ENCODE results near the gene ADAM15.

The ADAM15 gene

GRCh38 chr1:155022927-155023236 lies 28.2 kb upstream of the ADAM15 start:
- H3K36me3 ChIP-seq (ENCODE audit: control insufficient read depth, insufficient read depth, low read length), result no peaks in the 10 kb centered on the region
- H3K4me3 ChIP-seq (ENCODE audit: low read depth, low read length), result no peak overlapping the region
- no peaks in the 10 kb centered on the region for H3K27me3 ChIP-seq (ENCODE audit: control insufficient read depth, insufficient read depth, low read length)
- H3K9ac ChIP-seq (ENCODE audit: low read depth, low read length), result no peak overlapping the region
- peaks cover 2% of the 10 kb centered on the region for H3K4me1 ChIP-seq (ENCODE audit: control insufficient read depth, insufficient read depth, low read length)
- no peaks in the 10 kb centered on the region for H3K9me3 ChIP-seq (ENCODE audit: control insufficient read depth, insufficient read depth, low read length)
- H3K27ac ChIP-seq (ENCODE audit: low read depth, low read length), result no peak overlapping the region

- H3K36me3 ChIP-seq (ENCODE audit: control insufficient read depth, insufficient read depth, low read length), result no peaks in the 10 kb centered on the region
- H3K27me3 ChIP-seq (ENCODE audit: control insufficient read depth, insufficient read depth, low read length), result no peaks in the 10 kb centered on the region
- H3K4me3 ChIP-seq (ENCODE audit: low read depth, low read length), result no peak overlapping the region
- H3K27ac ChIP-seq (ENCODE audit: low read depth, low read length), result no peak overlapping the region
- H3K9ac ChIP-seq (ENCODE audit: low read depth, low read length), result no peak overlapping the region
- H3K4me1 ChIP-seq (ENCODE audit: control insufficient read depth, insufficient read depth, low read length), result no peaks in the 10 kb centered on the region
- no peaks in the 10 kb centered on the region for H3K9me3 ChIP-seq (ENCODE audit: control insufficient read depth, insufficient read depth, low read length)
These were observed 27.5 kb upstream of the ADAM15 start for GRCh38 chr1:155023627-155024026.

GRCh38 chr1:155024315-155024714 lies 26.8 kb upstream of the ADAM15 start:
- H3K36me3 ChIP-seq (ENCODE audit: control insufficient read depth, insufficient read depth, low read length), result no peaks in the 10 kb centered on the region
- H3K27me3 ChIP-seq (ENCODE audit: control insufficient read depth, insufficient read depth, low read length), result no peaks in the 10 kb centered on the region
- no peak overlapping the region for H3K9ac ChIP-seq (ENCODE audit: low read depth, low read length)
- no peak overlapping the region for H3K27ac ChIP-seq (ENCODE audit: low read depth, low read length)
- no peak overlapping the region for H3K4me3 ChIP-seq (ENCODE audit: low read depth, low read length)
- no peaks in the 10 kb centered on the region for H3K4me1 ChIP-seq (ENCODE audit: control insufficient read depth, insufficient read depth, low read length)
- H3K9me3 ChIP-seq (ENCODE audit: control insufficient read depth, insufficient read depth, low read length), result no peaks in the 10 kb centered on the region

GRCh38 chr1:155026154-155026553 lies 25.0 kb upstream of the ADAM15 start:
- Histone ChIP-seq H3K27me3 (ENCODE audit: control insufficient read depth, insufficient read depth, low read length) (no peaks in the 10 kb centered on the region), H3K4me1 (ENCODE audit: control insufficient read depth, insufficient read depth, low read length) (no peaks in the 10 kb centered on the region), H3K36me3 (ENCODE audit: control insufficient read depth, insufficient read depth, low read length) (no peaks in the 10 kb centered on the region), H3K4me3 (ENCODE audit: low read depth, low read length) (no peak overlapping the region), H3K27ac (ENCODE audit: low read depth, low read length) (no peak overlapping the region), H3K9ac (ENCODE audit: low read depth, low read length) (no peak overlapping the region), H3K9me3 (ENCODE audit: control insufficient read depth, insufficient read depth, low read length) (no peaks in the 10 kb centered on the region)

GRCh38 chr1:155026588-155026987 lies 24.5 kb upstream of the ADAM15 start:
- Histone ChIP-seq H3K4me3 (ENCODE audit: low read depth, low read length) (no peak overlapping the region), H3K4me1 (ENCODE audit: control insufficient read depth, insufficient read depth, low read length) (no peaks in the 10 kb centered on the region), H3K9me3 (ENCODE audit: control insufficient read depth, insufficient read depth, low read length) (no peaks in the 10 kb centered on the region), H3K27ac (ENCODE audit: low read depth, low read length) (no peak overlapping the region), H3K9ac (ENCODE audit: low read depth, low read length) (no peak overlapping the region), H3K36me3 (ENCODE audit: control insufficient read depth, insufficient read depth, low read length) (no peaks in the 10 kb centered on the region), H3K27me3 (ENCODE audit: control insufficient read depth, insufficient read depth, low read length) (no peaks in the 10 kb centered on the region)

- Histone ChIP-seq H3K27ac (ENCODE audit: low read depth, low read length) (no peak overlapping the region), H3K36me3 (ENCODE audit: control insufficient read depth, insufficient read depth, low read length) (no peaks in the 10 kb centered on the region), H3K27me3 (ENCODE audit: control insufficient read depth, insufficient read depth, low read length) (no peaks in the 10 kb centered on the region), H3K4me3 (ENCODE audit: low read depth, low read length) (no peak overlapping the region), H3K9ac (ENCODE audit: low read depth, low read length) (no peak overlapping the region), H3K4me1 (ENCODE audit: control insufficient read depth, insufficient read depth, low read length) (no peaks in the 10 kb centered on the region), H3K9me3 (ENCODE audit: control insufficient read depth, insufficient read depth, low read length) (no peaks in the 10 kb centered on the region)
These were observed 21.4 kb upstream of the ADAM15 start for GRCh38 chr1:155029513-155030242.

- Histone ChIP-seq H3K4me3 (ENCODE audit: low read depth, low read length) (no peak overlapping the region), H3K9me3 (ENCODE audit: control insufficient read depth, insufficient read depth, low read length) (no peaks in the 10 kb centered on the region), H3K36me3 (ENCODE audit: control insufficient read depth, insufficient read depth, low read length) (no peaks in the 10 kb centered on the region), H3K9ac (ENCODE audit: low read depth, low read length) (no peak overlapping the region), H3K4me1 (ENCODE audit: control insufficient read depth, insufficient read depth, low read length) (no peaks in the 10 kb centered on the region), H3K27ac (ENCODE audit: low read depth, low read length) (no peak overlapping the region), H3K27me3 (ENCODE audit: control insufficient read depth, insufficient read depth, low read length) (no peaks in the 10 kb centered on the region)
These were observed 20.8 kb upstream of the ADAM15 start for GRCh38 chr1:155030243-155030795.

- Histone ChIP-seq H3K4me3 (ENCODE audit: low read depth, low read length) (no peak overlapping the region), H3K36me3 (ENCODE audit: control insufficient read depth, insufficient read depth, low read length) (no peaks in the 10 kb centered on the region), H3K9ac (ENCODE audit: low read depth, low read length) (no peak overlapping the region), H3K4me1 (ENCODE audit: control insufficient read depth, insufficient read depth, low read length) (no peaks in the 10 kb centered on the region), H3K27me3 (ENCODE audit: control insufficient read depth, insufficient read depth, low read length) (no peaks in the 10 kb centered on the region), H3K9me3 (ENCODE audit: control insufficient read depth, insufficient read depth, low read length) (no peaks in the 10 kb centered on the region), H3K27ac (ENCODE audit: low read depth, low read length) (no peak overlapping the region)
These were observed 20.2 kb upstream of the ADAM15 start for GRCh38 chr1:155030899-155031298.

GRCh38 chr1:155032886-155033285 lies 18.2 kb upstream of the ADAM15 start:
- H3K36me3 ChIP-seq (ENCODE audit: control insufficient read depth, insufficient read depth, low read length), result no peaks in the 10 kb centered on the region
- H3K9me3 ChIP-seq (ENCODE audit: control insufficient read depth, insufficient read depth, low read length), result no peaks in the 10 kb centered on the region
- no peak overlapping the region for H3K9ac ChIP-seq (ENCODE audit: low read depth, low read length)
- no peaks in the 10 kb centered on the region for H3K4me1 ChIP-seq (ENCODE audit: control insufficient read depth, insufficient read depth, low read length)
- H3K27me3 ChIP-seq (ENCODE audit: control insufficient read depth, insufficient read depth, low read length), result no peaks in the 10 kb centered on the region
- H3K4me3 ChIP-seq (ENCODE audit: low read depth, low read length), result no peak overlapping the region
- H3K27ac ChIP-seq (ENCODE audit: low read depth, low read length), result no peak overlapping the region

GRCh38 chr1:155033524-155033923 lies 17.6 kb upstream of the ADAM15 start, which contains the start of the genes DCST1 and DCST2:
TSS of gene DCST1 (plus strand) at chr1:155033824. CDS start at chr1:155034037, 213 bp downstream.
TSS of gene DCST2 (minus strand) at chr1:155033781. CDS start at chr1:155033701, 80 bp downstream.
- no peaks in the 10 kb centered on the region for H3K36me3 ChIP-seq (ENCODE audit: control insufficient read depth, insufficient read depth, low read length)
- no peaks in the 10 kb centered on the region for H3K9me3 ChIP-seq (ENCODE audit: control insufficient read depth, insufficient read depth, low read length)
- H3K9ac ChIP-seq (ENCODE audit: low read depth, low read length), result no peak within 1 kb of the TSS
- no peaks in the 10 kb centered on the region for H3K4me1 ChIP-seq (ENCODE audit: control insufficient read depth, insufficient read depth, low read length)
- peaks cover 3% of the 10 kb centered on the region; the same call in 1 of the 2 replicates for H3K27me3 ChIP-seq (ENCODE audit: control insufficient read depth, insufficient read depth, low read length)
- no peak within 1 kb of the TSS for H3K4me3 ChIP-seq (ENCODE audit: low read depth, low read length)
- no peak within 1 kb of the TSS for H3K27ac ChIP-seq (ENCODE audit: low read depth, low read length)

GRCh38 chr1:155034318-155035208 lies 16.6 kb upstream of the ADAM15 start:
- Histone ChIP-seq H3K9ac (ENCODE audit: low read depth, low read length) (no peak overlapping the region), H3K9me3 (ENCODE audit: control insufficient read depth, insufficient read depth, low read length) (no peaks in the 10 kb centered on the region), H3K27me3 (ENCODE audit: control insufficient read depth, insufficient read depth, low read length) (peaks cover 7% of the 10 kb centered on the region; the same call in 1 of the 2 replicates), H3K27ac (ENCODE audit: low read depth, low read length) (no peak overlapping the region), H3K4me3 (ENCODE audit: low read depth, low read length) (no peak overlapping the region), H3K36me3 (ENCODE audit: control insufficient read depth, insufficient read depth, low read length) (no peaks in the 10 kb centered on the region), H3K4me1 (ENCODE audit: control insufficient read depth, insufficient read depth, low read length) (no peaks in the 10 kb centered on the region)

Data from HUES48 (cell line).